ENCODE measurements around the gene ZNF212. TPM values are rescaled to one million over a fixed set of nuclear protein-coding genes. Genes with fewer than 3 reads are reported as not detected.

The ZNF212 gene
- polyA plus RNA-seq, 1 donor from 2014 or later: 12.2 TPM

- no peak overlapping the region for H3K27ac ChIP-seq (ENCODE audit: low read length)
- H3F3A ChIP-seq (ENCODE audit: insufficient read depth, low read length, poor library complexity, severe bottlenecking): no peaks in the 10 kb centered on the region
- no peaks in the 10 kb centered on the region for H3K9me3 ChIP-seq (ENCODE audit: low read length)
- peak overlapping the region; percentile 91 for H3K4me3 ChIP-seq (ENCODE audit: low read length)
- no peak overlapping the region for H3K9ac ChIP-seq (ENCODE audit: low read length)
- no peaks in the 10 kb centered on the region for H4K20me1 ChIP-seq (ENCODE audit: insufficient read depth)
- no peak overlapping the region for H2AFZ ChIP-seq (ENCODE audit: low read depth, low read length)
- no peaks in the 10 kb centered on the region for H3K9me2 ChIP-seq (ENCODE audit: insufficient read depth, low read length)
- peaks cover 3% of the 10 kb centered on the region for H3K27me3 ChIP-seq (ENCODE audit: insufficient read depth, low read depth, low read length)
- TF ChIP-seq POLR2AphosphoS5 (IDR thresholded peaks at IDR 0.05) (no peak), EP300 (conservative IDR thresholded peaks at IDR 0.05; ENCODE audit: poor library complexity, severe bottlenecking) (no peak), RAD21 (conservative IDR thresholded peaks at IDR 0.05) (no peak), MXI1 (conservative IDR thresholded peaks at IDR 0.05; ENCODE audit: poor library complexity, severe bottlenecking) (no peak), CTCF (IDR thresholded peaks at IDR 0.05; ENCODE audit: poor library complexity, severe bottlenecking) (no peak), SMC3 (conservative IDR thresholded peaks at IDR 0.05; ENCODE audit: poor library complexity) (no peak), REST (IDR thresholded peaks at IDR 0.05; ENCODE audit: borderline replicate concordance) (no peak), EZH2 (IDR thresholded peaks at IDR 0.05; ENCODE audit: borderline replicate concordance, insufficient read depth, low read length, poor library complexity, severe bottlenecking) (no peak)
- H3K4me2 ChIP-seq (ENCODE audit: low read length): no peak overlapping the region
- no peaks in the 10 kb centered on the region for H3K79me2 ChIP-seq (replicated peaks; ENCODE audit: insufficient read depth, low read length)
- no peaks in the 10 kb centered on the region for H3K36me3 ChIP-seq (ENCODE audit: insufficient read depth, low read length)
Observed at GRCh38 chr7:149284343-149284742, 44.9 kb downstream of the ZNF212 start.

- Histone ChIP-seq H3K27ac (ENCODE audit: low read length) (no peak overlapping the region), H3K4me2 (ENCODE audit: low read length) (peak overlapping the region; percentile 75), H2AFZ (ENCODE audit: low read depth, low read length) (peak overlapping the region; percentile 48), H3K9me2 (ENCODE audit: insufficient read depth, low read length) (no peaks in the 10 kb centered on the region), H3K4me3 (ENCODE audit: low read length) (peak overlapping the region; percentile 91), H3K79me2 (replicated peaks; ENCODE audit: insufficient read depth, low read length) (no peaks in the 10 kb centered on the region), H3K9ac (ENCODE audit: low read length) (peak overlapping the region; percentile 67), H3K9me3 (ENCODE audit: low read length) (no peaks in the 10 kb centered on the region), H4K20me1 (ENCODE audit: insufficient read depth) (no peaks in the 10 kb centered on the region), H3F3A (ENCODE audit: insufficient read depth, low read length, poor library complexity, severe bottlenecking) (no peaks in the 10 kb centered on the region), H3K27me3 (ENCODE audit: insufficient read depth, low read depth, low read length) (peaks cover 3% of the 10 kb centered on the region), H3K36me3 (ENCODE audit: insufficient read depth, low read length) (no peaks in the 10 kb centered on the region)
- peak; percentile 58 for TF ChIP-seq TAF1 (IDR thresholded peaks at IDR 0.05; ENCODE audit: low read depth)
- peak; percentile 94 for TF ChIP-seq MXI1 (conservative IDR thresholded peaks at IDR 0.05; ENCODE audit: poor library complexity, severe bottlenecking)
- TF ChIP-seq CTCF (IDR thresholded peaks at IDR 0.05; ENCODE audit: poor library complexity, severe bottlenecking): peak; percentile 35
- peak; percentile 75 for TF ChIP-seq POLR2AphosphoS5 (IDR thresholded peaks at IDR 0.05)
- peak; percentile 46 for TF ChIP-seq EP300 (conservative IDR thresholded peaks at IDR 0.05; ENCODE audit: poor library complexity, severe bottlenecking)
- TF ChIP-seq EZH2 (IDR thresholded peaks at IDR 0.05; ENCODE audit: borderline replicate concordance, insufficient read depth, low read length, poor library complexity, severe bottlenecking): no peak
- TF ChIP-seq RAD21 (conservative IDR thresholded peaks at IDR 0.05): no peak
- peak; percentile 54 for TF ChIP-seq REST (IDR thresholded peaks at IDR 0.05; ENCODE audit: borderline replicate concordance)
- TF ChIP-seq SMC3 (conservative IDR thresholded peaks at IDR 0.05; ENCODE audit: poor library complexity): peak; percentile 38
Observed at GRCh38 chr7:149284850-149285585, 45.6 kb downstream of the ZNF212 start.

All from neural cell (in vitro differentiated cells).